ENCODE measurements around the gene ZNF804A.

The ZNF804A gene

DNA sequence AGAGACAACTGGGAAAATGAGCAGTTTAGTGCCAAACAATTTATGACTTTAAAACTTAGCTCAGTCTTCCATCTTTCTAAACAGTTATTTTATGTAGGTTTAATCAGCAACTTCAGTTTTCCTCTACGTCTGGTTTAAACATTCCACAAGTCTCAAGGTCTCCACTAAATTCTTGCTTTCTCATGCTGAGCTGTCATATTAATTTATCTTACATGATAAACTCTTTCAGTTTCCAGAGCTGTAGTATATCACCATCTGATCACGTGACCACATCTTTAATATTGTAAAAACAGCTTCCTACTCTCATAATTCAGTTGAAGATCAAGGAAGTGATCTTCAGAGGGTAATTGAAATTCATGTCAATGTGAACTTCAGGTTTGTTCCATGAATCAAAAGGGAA lies 158.6 kb downstream of the ZNF804A start:
- no peak for TF ChIP-seq TAF1 (IDR thresholded peaks at IDR 0.05; ENCODE audit: borderline replicate concordance, insufficient read depth, low read length)
- no peak for TF ChIP-seq POLR2AphosphoS5 (IDR thresholded peaks at IDR 0.05; ENCODE audit: low read depth, low read length)
- TF ChIP-seq SIN3A (IDR thresholded peaks at IDR 0.05; ENCODE audit: borderline replicate concordance, insufficient read depth, low read length), result no peak
- TF ChIP-seq FOXP2 (optimal IDR thresholded peaks at IDR 0.05; ENCODE audit: borderline replicate concordance, extremely low read depth, extremely low read length, insufficient read depth), result no peak
- TF ChIP-seq, protein P1, sequence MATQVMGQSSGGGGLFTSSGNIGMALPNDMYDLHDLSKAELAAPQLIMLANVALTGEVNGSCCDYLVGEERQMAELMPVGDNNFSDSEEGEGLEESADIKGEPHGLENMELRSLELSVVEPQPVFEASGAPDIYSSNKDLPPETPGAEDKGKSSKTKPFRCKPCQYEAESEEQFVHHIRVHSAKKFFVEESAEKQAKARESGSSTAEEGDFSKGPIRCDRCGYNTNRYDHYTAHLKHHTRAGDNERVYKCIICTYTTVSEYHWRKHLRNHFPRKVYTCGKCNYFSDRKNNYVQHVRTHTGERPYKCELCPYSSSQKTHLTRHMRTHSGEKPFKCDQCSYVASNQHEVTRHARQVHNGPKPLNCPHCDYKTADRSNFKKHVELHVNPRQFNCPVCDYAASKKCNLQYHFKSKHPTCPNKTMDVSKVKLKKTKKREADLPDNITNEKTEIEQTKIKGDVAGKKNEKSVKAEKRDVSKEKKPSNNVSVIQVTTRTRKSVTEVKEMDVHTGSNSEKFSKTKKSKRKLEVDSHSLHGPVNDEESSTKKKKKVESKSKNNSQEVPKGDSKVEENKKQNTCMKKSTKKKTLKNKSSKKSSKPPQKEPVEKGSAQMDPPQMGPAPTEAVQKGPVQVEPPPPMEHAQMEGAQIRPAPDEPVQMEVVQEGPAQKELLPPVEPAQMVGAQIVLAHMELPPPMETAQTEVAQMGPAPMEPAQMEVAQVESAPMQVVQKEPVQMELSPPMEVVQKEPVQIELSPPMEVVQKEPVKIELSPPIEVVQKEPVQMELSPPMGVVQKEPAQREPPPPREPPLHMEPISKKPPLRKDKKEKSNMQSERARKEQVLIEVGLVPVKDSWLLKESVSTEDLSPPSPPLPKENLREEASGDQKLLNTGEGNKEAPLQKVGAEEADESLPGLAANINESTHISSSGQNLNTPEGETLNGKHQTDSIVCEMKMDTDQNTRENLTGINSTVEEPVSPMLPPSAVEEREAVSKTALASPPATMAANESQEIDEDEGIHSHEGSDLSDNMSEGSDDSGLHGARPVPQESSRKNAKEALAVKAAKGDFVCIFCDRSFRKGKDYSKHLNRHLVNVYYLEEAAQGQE (IDR thresholded peaks at IDR 0.05; ENCODE audit: insufficient read depth in 1 of 2, low read depth in 2 of 2, low read length in 2 of 2), result no peak

DNA sequence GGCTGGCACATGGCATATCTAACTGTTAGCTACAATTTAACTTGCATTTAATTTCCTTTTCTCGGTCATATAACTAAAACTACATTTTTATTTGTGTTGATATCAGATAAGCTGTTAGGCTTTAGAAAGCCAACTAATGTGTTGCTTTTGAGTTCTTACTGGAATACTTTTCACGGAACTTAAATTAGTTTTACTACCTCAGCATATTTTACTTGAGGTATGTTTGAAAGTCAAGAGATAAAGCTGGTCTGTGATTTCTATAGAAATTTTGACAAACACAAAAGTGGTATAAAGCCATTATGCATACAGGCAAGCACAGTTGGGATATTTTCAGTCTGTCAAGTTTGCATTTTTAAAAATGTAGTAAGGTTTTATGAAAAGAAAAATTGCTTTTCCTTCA lies 162.6 kb downstream of the ZNF804A start:
- TF ChIP-seq TAF1 (IDR thresholded peaks at IDR 0.05; ENCODE audit: borderline replicate concordance, insufficient read depth, low read length), result no peak
- TF ChIP-seq, protein P1 (IDR thresholded peaks at IDR 0.05; ENCODE audit: insufficient read depth in 1 of 2, low read depth in 2 of 2, low read length in 2 of 2), result no peak
- TF ChIP-seq FOXP2 (optimal IDR thresholded peaks at IDR 0.05; ENCODE audit: borderline replicate concordance, extremely low read depth, extremely low read length, insufficient read depth), result no peak
- TF ChIP-seq SIN3A (IDR thresholded peaks at IDR 0.05; ENCODE audit: borderline replicate concordance, insufficient read depth, low read length), result no peak
- TF ChIP-seq POLR2AphosphoS5 (IDR thresholded peaks at IDR 0.05; ENCODE audit: low read depth, low read length), result no peak

DNA sequence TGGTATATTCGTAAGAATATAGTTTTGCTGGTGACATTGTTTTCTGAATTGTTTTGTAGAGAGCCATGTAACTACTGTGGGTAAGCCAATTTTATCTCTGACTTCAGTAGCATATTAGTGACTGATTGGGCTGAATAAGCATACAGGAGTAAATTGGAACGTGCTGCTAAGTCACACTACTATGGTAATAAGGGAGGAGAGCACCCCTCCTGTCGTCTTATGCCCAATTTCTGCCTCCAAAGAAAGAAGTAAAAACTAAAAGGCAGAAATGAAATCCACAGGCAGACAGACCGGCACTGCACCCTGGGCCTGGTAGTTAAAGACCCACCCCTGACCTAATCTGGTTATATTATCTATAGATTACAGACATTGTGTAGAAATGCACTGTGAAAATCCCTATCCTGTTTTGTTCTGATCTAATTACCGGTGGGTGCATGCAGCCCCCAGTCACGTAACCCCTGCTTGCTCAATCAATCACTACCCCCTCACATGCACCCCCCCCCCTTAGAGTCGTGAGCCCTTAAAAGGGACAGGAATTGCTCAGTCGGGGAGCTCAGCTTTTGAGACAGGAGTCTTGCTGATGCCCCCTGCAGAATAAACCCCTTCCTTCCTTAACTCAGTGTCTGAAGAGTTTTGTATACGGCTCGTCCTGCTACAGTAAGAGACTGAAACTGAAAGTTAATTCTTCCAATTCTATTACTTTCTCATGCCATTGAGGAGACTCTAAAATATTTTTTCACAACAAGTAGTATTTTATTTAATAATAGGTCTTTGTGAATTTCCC lies 167.0 kb downstream of the ZNF804A start:
- no peak for TF ChIP-seq SIN3A (IDR thresholded peaks at IDR 0.05; ENCODE audit: borderline replicate concordance, insufficient read depth, low read length)
- TF ChIP-seq POLR2AphosphoS5 (IDR thresholded peaks at IDR 0.05; ENCODE audit: low read depth, low read length), result no peak
- TF ChIP-seq, protein P1 (IDR thresholded peaks at IDR 0.05; ENCODE audit: insufficient read depth in 1 of 2, low read depth in 2 of 2, low read length in 2 of 2), result no peak
- TF ChIP-seq TAF1 (IDR thresholded peaks at IDR 0.05; ENCODE audit: borderline replicate concordance, insufficient read depth, low read length), result no peak
- TF ChIP-seq FOXP2 (optimal IDR thresholded peaks at IDR 0.05; ENCODE audit: borderline replicate concordance, extremely low read depth, extremely low read length, insufficient read depth), result no peak

DNA sequence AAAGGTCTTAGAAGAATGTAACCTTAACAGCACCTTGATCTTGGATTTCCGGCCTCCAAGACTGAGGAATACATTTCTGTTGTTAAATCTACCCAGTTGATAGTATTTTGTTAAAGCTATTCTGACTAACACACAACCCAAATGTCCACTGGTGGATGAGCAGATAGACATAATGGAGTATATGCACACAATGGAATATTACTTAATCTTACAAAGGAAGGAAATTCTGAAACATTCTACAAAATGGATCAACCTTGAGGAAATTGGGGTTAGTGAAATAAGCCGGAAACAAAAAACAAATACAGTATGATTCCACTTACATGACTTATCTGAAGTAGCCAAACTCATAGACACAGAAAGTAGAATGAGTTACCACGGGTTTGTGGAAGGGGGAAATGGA lies 168.7 kb downstream of the ZNF804A start:
- TF ChIP-seq TAF1 (IDR thresholded peaks at IDR 0.05; ENCODE audit: borderline replicate concordance, insufficient read depth, low read length) (no peak), SIN3A (IDR thresholded peaks at IDR 0.05; ENCODE audit: borderline replicate concordance, insufficient read depth, low read length) (no peak), POLR2AphosphoS5 (IDR thresholded peaks at IDR 0.05; ENCODE audit: low read depth, low read length) (no peak), FOXP2 (optimal IDR thresholded peaks at IDR 0.05; ENCODE audit: borderline replicate concordance, extremely low read depth, extremely low read length, insufficient read depth) (no peak)
- TF ChIP-seq, protein P1 (IDR thresholded peaks at IDR 0.05; ENCODE audit: insufficient read depth in 1 of 2, low read depth in 2 of 2, low read length in 2 of 2), result no peak

Measured in PFSK-1 (cell line).